Measurements from ENCODE around the gene FGF23.

FGF23 gene

GRCh38 chr12:4380332-4380731 is 820 bp upstream of the FGF23 start:
- no peak for DNase-seq

- DNase-seq, result no peak
Measured at GRCh38 chr12:4378772-4379171, 740 bp downstream of the FGF23 start.

GRCh38 chr12:4375449-4375848 is 4.1 kb downstream of the FGF23 start:
- no peak for DNase-seq

GRCh38 chr12:4372653-4373052 is 6.9 kb downstream of the FGF23 start:
- DNase-seq, result no peak

- DNase-seq, result no peak
Measured at GRCh38 chr12:4370265-4370664, 9.2 kb downstream of the FGF23 start.

GRCh38 chr12:4369548-4369947 is 10.0 kb downstream of the FGF23 start:
- DNase-seq, result no peak

GRCh38 chr12:4366090-4366489 is 13.4 kb downstream of the FGF23 start:
- DNase-seq, result no peak

- DNase-seq, result peak; percentile 89
Measured at GRCh38 chr12:4356041-4356327, 23.5 kb downstream of the FGF23 start.

- DNase-seq, result no peak
Measured at GRCh38 chr12:4355156-4356040, 24.1 kb downstream of the FGF23 start.

- DNase-seq, result no peak
Measured at GRCh38 chr12:4353785-4354208, 25.7 kb downstream of the FGF23 start.

GRCh38 chr12:4346931-4347330 is 32.6 kb downstream of the FGF23 start:
- DNase-seq, result no peak

- DNase-seq, result no peak
Measured at GRCh38 chr12:4331842-4332241, 47.7 kb downstream of the FGF23 start.

GRCh38 chr12:4331221-4331620 is 48.3 kb downstream of the FGF23 start:
- no peak for DNase-seq

- DNase-seq, result no peak
Measured at GRCh38 chr12:4330203-4330602, 49.3 kb downstream of the FGF23 start.

GRCh38 chr12:4327293-4327692 is 52.2 kb downstream of the FGF23 start:
- DNase-seq, result no peak

- no peak for DNase-seq
Measured at GRCh38 chr12:4325966-4326365, 53.5 kb downstream of the FGF23 start.

- no peak for DNase-seq
Measured at GRCh38 chr12:4324366-4324765, 55.1 kb downstream of the FGF23 start.

GRCh38 chr12:4323396-4323795 is 56.1 kb downstream of the FGF23 start:
- no peak for DNase-seq

GRCh38 chr12:4322726-4323125 is 56.8 kb downstream of the FGF23 start:
- no peak for DNase-seq

- peak; percentile 99 for DNase-seq
Measured at GRCh38 chr12:4320853-4321701, 58.4 kb downstream of the FGF23 start, which contains the start of gene TIGAR. Gene TIGAR, plus strand, starts transcription at chr12:4321213. Its CDS starts 59 bp downstream, at chr12:4321272.

- DNase-seq, result no peak
Measured at GRCh38 chr12:4320497-4320852, 59.0 kb downstream of the FGF23 start.

Measured in islet precursor cell (in vitro differentiated cells).